Lower lobe of right lung (tissue), 2 donors: ENCODE results near the gene CD2AP. TPM values are rescaled to one million over a fixed set of nuclear protein-coding genes. Genes with fewer than 3 reads are reported as not detected.

Experiments used
- ATAC-seq, 2 donors: fragments of 200-7000 bp; cut with Tn5 transposase; one replicate each; pipeline ENCODE4 v1.9.1; 2020 to 2022; ENCODE audit warnings: mild to moderate bottlenecking in 2 of 2, moderate library complexity in 2 of 2
- DNase-seq: peaks from one replicate; pipeline ENCODE4 v3.0.0-alpha.2; 2020
- H3K27ac ChIP-seq: fragments of 200-600 bp; one replicate; pipeline ENCODE4 v1.8.0; 2022
- H3K27me3 ChIP-seq: fragments of 200-600 bp; one replicate; pipeline ENCODE4 v1.8.0; 2022; ENCODE audit warnings: low read depth
- H3K36me3 ChIP-seq: fragments of 200-600 bp; one replicate; pipeline ENCODE4 v1.8.0; 2022; ENCODE audit warnings: mild to moderate bottlenecking
- H3K4me1 ChIP-seq: fragments of 200-600 bp; one replicate; pipeline ENCODE4 v1.8.0; 2022
- H3K4me3 ChIP-seq: fragments of 200-600 bp; one replicate; pipeline ENCODE4 v1.8.0; 2022; ENCODE audit warnings: mild to moderate bottlenecking
- H3K9me3 ChIP-seq: fragments of 200-600 bp; one replicate; pipeline ENCODE4 v1.8.0; 2022
- CTCF ChIP-seq: fragments of 200-600 bp; IDR thresholded peaks from one replicate; pipeline ENCODE4 v1.8.0; 2022; ENCODE audit warnings: antibody characterized with exemption, mild to moderate bottlenecking
- intact Hi-C: fragments of 100-400 bp; cut with DNase I; formaldehyde crosslinking; loops from one replicate; pipeline ENCODE4 v1.11.0; 2022
- total RNA-seq: library from RNA; stranded (reverse); fragmentation: NEBNext Ultra II Directional; extraction: Animal tissue kit (Norgen Biotek cat#: 25700); gene quantifications from one replicate; pipeline ENCODE4 v1.2.1, GENCODE V29; 2021
- donor health status: DM: no; HTN: yes; CAD: no; lungs with severe emphysema.

The CD2AP gene
- total RNA-seq, 1 donor from 2014 or later, result 38.1 TPM

GRCh38 chr6:47502920-47503319 is 25.3 kb downstream of the CD2AP start:
- H3K9me3 ChIP-seq, result no peaks in the 10 kb centered on the region
- DNase-seq, result no peak
- H3K27me3 ChIP-seq, result no peaks in the 10 kb centered on the region
- no peak for TF ChIP-seq CTCF
- intact Hi-C loops, result no loop called here
- no peak overlapping the region for H3K4me3 ChIP-seq
- no peak overlapping the region for H3K27ac ChIP-seq
- no peaks in the 10 kb centered on the region for H3K36me3 ChIP-seq
- ATAC-seq, result no peak
- no peaks in the 10 kb centered on the region for H3K4me1 ChIP-seq

GRCh38 chr6:47509937-47510336 is 32.3 kb downstream of the CD2AP start:
- no peak for TF ChIP-seq CTCF
- H3K9me3 ChIP-seq, result peaks cover 10% of the 10 kb centered on the region
- DNase-seq (no peak), ATAC-seq (no peak)
- no peak overlapping the region for H3K27ac ChIP-seq
- intact Hi-C loops, result no loop called here
- peaks cover 4% of the 10 kb centered on the region for H3K36me3 ChIP-seq
- H3K4me3 ChIP-seq, result no peak overlapping the region
- H3K4me1 ChIP-seq, result no peaks in the 10 kb centered on the region
- H3K27me3 ChIP-seq, result no peaks in the 10 kb centered on the region

- Histone ChIP-seq H3K36me3 (peaks cover 4% of the 10 kb centered on the region), H3K27ac (no peak overlapping the region), H3K27me3 (no peaks in the 10 kb centered on the region), H3K4me1 (no peaks in the 10 kb centered on the region), H3K4me3 (no peak overlapping the region), H3K9me3 (peaks cover 10% of the 10 kb centered on the region)
- intact Hi-C loops, result no loop called here
- TF ChIP-seq CTCF, result no peak
- ATAC-seq (no peak), DNase-seq (no peak)
Measured at GRCh38 chr6:47512872-47513271, 35.3 kb downstream of the CD2AP start.

- Histone ChIP-seq H3K27me3 (no peaks in the 10 kb centered on the region), H3K9me3 (no peaks in the 10 kb centered on the region), H3K4me1 (peaks cover 9% of the 10 kb centered on the region), H3K4me3 (no peak overlapping the region), H3K27ac (no peak overlapping the region), H3K36me3 (no peaks in the 10 kb centered on the region)
- ATAC-seq (no peak), DNase-seq (no peak)
- intact Hi-C loops, result no loop called here
- TF ChIP-seq CTCF, result no peak
Measured at GRCh38 chr6:47519279-47519678, 41.7 kb downstream of the CD2AP start.

- Histone ChIP-seq H3K9me3 (no peaks in the 10 kb centered on the region), H3K27me3 (no peaks in the 10 kb centered on the region), H3K36me3 (no peaks in the 10 kb centered on the region), H3K27ac (no peak overlapping the region), H3K4me3 (no peak overlapping the region), H3K4me1 (peaks cover 13% of the 10 kb centered on the region)
- intact Hi-C loops, result no loop called here
- ATAC-seq, result no peak
- TF ChIP-seq CTCF, result no peak
- no peak for DNase-seq
Measured at GRCh38 chr6:47520282-47520681, 42.7 kb downstream of the CD2AP start.

- ATAC-seq, result no peak
Measured at GRCh38 chr6:47521961-47522360, 44.4 kb downstream of the CD2AP start.

More at GRCh38 chr6:47521961-47522360, 44.4 kb downstream of the CD2AP start:
- Histone ChIP-seq H3K9me3 (no peaks in the 10 kb centered on the region), H3K27ac (no peak overlapping the region), H3K36me3 (no peaks in the 10 kb centered on the region), H3K4me3 (no peak overlapping the region), H3K27me3 (no peaks in the 10 kb centered on the region), H3K4me1 (peaks cover 13% of the 10 kb centered on the region)
- intact Hi-C loops, result no loop called here
- DNase-seq, result no peak
- no peak for TF ChIP-seq CTCF
